GM19240 (cell line): ENCODE measurements around the gene TPPP2.
"Not testable (repeated sequence)": the region's sequence is repeated elsewhere in the genome, so short reads cannot be mapped to it uniquely, and the experiment has no call there.

Experiments
- DNase-seq: peaks from one replicate; pipeline ENCODE4 v3.0.0; 2011; ENCODE audit warnings: low spot score; ENCODE audit not compliant: insufficient read length

The TPPP2 gene

DNA sequence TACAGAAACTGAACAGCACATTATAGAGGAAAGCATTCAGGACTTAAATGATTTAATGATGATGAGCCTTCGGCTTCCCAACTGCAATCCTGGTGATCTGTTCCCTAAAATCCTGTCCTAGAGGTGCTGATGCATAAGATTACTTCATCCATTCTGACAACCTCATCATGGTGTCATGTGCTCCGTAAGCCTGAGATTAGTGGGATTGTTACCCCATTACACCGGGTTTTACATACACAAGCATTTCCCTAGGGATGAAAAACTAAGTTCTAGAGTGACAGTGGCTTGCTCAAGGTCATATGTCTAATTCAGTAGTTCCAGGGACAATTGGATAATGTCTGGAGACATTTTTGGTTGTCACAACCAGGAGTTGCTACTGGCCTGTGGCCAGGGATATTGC is 7.1 kb downstream of the TPPP2 start:
- no peak for DNase-seq

GRCh38 chr14:21038441-21039422 is 8.7 kb downstream of the TPPP2 start:
- no peak for DNase-seq

DNA sequence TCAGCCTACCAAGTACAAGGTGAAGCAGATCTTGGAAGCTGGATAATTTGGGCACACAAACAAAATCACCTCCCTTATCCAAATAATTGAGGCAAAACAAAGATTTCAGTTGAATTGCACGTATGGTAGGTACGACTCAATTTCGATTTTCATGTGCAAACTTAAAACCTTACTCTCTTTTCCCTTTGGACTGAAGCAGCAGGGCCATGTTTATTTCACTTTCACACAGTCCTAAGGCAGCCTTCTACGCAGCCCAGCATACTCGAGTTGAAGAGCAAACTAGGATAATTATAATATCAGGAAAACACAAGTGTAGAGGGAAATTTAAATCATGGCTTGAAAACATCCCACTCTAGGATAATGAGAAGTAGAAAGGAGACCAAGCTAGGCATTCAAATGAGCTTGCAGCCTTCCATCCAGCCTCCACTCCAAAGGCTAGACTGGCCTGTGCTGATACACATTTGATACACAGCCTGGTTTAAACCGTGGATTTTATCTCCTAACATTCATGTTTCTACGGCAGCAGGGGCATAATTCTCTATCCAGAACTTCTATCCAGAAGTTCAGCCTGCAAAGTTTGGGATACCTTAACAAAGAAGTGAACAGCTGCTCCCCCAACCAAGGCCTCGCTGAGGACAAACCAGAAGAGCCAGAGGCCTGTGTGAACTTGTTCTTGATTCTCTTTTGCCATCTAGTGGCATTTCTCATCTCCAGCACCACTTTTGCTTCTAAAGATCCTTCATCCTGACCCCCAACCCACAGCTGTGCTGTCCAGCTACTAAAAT is 9.8 kb downstream of the TPPP2 start:
- peak; percentile 23 for DNase-seq

- DNase-seq: no peak
Measured at GRCh38 chr14:21040370-21040925, 10.4 kb downstream of the TPPP2 start.

- not testable (repeated sequence) for DNase-seq
Measured at GRCh38 chr14:21040941-21041340, 10.9 kb downstream of the TPPP2 start.

DNA sequence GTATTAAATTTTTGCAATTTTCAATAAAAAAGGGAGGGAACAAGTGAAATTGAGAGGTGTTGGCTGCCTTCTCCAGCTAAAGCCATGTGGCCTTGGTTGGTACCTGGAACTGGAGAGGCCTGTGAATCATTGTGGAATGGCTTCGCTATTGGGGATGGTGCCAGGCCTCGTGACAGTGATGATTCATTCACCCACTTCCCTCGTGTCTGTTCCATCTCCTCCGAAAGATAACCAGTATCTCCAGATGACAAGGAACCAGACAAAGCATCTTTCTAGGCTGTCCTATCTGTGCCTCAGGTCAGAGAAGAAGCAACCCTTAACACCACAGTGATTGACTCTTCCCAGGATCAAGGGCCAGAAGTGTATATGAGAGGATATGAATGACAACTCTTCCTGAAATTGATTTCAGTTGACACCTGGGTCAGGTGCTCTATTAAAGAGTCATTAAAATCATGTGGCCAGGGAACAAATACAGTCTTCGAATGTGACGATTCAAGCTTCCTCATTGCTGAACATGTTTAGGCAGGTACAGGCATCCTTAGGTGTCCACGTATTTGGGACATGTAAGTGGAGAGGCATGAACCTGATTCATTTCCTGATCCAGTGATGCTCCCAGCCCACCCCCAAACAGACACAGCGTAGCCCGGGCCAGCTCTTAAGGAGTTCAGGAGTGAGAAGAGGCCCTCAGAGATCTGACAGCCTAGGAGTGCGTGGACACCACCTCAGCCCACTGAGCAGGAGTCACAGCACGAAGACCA is 11.8 kb downstream of the TPPP2 start, which contains the start of gene RNASE7:
TSS of gene RNASE7 (plus strand) at position 687 of the 758 bp plus-strand sequence. CDS start 631 bp downstream, outside the sequence.
- DNase-seq: no peak

DNA sequence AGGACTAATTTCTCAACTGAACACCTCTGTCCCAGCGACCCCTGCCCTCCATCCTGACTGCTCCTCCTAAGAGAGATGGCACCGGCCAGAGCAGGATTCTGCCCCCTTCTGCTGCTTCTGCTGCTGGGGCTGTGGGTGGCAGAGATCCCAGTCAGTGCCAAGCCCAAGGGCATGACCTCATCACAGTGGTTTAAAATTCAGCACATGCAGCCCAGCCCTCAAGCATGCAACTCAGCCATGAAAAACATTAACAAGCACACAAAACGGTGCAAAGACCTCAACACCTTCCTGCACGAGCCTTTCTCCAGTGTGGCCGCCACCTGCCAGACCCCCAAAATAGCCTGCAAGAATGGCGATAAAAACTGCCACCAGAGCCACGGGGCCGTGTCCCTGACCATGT is 12.9 kb downstream of the TPPP2 start:
- DNase-seq: no peak

DNA sequence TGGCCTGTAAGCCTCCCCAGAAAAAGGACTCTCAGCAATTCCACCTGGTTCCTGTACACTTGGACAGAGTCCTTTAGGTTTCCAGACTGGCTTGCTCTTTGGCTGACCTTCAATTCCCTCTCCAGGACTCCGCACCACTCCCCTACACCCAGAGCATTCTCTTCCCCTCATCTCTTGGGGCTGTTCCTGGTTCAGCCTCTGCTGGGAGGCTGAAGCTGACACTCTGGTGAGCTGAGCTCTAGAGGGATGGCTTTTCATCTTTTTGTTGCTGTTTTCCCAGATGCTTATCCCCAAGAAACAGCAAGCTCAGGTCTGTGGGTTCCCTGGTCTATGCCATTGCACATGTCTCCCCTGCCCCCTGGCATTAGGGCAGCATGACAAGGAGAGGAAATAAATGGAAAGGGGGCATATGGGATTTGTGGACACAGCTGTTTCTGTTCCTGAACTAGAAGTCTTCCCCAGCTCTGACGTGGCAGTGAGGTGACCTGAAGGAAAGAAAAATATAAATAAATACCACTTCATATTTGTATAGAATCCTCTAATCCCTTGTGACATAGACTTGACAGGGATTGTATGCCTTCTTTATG is 13.5 kb downstream of the TPPP2 start:
- no peak for DNase-seq

- no peak for DNase-seq
Measured at GRCh38 chr14:21043974-21044618, 14.1 kb downstream of the TPPP2 start.

DNA sequence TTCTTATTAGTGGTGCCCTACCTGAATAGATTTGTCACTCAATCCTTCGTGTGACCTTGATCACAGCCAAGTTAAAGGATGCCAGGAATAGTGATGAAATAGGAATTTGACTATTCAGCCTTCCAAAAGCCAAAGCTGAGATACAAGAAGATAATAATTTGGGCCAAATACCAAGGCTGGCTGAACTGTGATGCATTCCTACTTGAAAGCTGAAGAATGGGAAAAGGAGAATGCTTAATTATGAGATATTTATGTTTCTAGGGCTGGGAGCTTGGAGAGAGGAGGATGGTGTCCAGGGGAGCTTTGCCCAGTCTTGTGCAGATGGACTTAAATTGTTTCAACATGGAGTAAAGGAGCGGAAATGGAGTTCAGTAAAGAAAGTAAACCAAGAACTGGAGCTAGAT is 17.4 kb downstream of the TPPP2 start:
- no peak for DNase-seq

DNA sequence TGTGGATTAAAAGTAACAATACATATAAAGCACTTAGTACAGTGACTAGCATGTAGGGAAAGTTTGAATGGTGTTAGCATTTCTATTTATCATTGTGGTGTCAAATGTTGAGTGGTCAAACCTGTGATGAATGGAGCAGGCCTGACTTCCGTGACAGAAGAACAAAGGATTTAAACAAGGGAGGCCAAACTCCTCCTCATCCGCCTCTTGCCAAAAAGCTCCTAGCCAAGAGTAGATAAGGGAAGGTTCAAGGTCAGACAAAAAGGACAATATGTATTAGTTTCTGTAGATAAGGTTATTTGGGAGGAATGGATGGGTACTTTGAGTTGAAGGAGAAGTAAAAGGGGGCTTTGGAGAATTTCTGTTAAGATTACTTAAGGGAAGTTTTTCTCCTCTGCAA is 18.6 kb downstream of the TPPP2 start:
- DNase-seq: no peak

DNA sequence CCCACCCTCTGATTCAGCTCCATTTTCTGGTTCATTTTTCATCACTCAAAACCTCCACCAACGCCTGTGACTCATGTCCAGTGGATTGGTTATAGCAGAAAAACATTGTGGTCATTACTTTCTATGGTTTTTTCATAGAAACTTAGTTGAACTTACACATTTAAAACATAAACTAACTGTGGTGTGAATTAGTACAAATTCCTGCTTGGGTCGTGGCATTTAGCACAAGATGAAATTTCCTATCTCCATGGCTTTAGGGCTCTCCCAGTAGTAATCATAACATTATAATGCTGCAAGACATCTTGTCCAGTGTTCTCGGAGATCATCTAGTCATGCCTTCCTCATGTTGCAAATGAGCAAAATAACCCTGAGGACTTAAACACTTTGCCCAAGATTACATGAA is 19.3 kb downstream of the TPPP2 start:
- DNase-seq: no peak

DNA sequence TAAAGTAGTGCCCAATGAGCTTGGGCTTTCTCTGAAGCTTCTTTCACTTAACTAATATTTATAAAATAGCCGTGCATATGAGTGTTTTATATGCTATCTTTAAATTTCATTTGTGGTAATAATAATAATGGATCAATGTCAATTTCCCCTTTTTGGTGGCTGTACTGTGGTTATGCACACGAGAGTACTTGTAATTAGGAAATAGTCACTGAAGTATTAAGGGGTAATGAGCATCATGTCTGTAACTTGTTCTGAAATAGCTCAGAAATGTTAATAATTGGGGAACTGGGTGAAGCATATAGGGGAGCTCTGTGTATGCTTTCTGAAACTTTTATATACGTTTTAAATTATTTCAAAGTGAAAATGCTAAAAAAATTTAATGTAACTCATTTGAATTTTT is 20.6 kb downstream of the TPPP2 start:
- no peak for DNase-seq

- no peak for DNase-seq
Measured at GRCh38 chr14:21053184-21054122, 23.4 kb downstream of the TPPP2 start.

- DNase-seq: no peak
Measured at GRCh38 chr14:21054123-21054767, 24.2 kb downstream of the TPPP2 start.

DNA sequence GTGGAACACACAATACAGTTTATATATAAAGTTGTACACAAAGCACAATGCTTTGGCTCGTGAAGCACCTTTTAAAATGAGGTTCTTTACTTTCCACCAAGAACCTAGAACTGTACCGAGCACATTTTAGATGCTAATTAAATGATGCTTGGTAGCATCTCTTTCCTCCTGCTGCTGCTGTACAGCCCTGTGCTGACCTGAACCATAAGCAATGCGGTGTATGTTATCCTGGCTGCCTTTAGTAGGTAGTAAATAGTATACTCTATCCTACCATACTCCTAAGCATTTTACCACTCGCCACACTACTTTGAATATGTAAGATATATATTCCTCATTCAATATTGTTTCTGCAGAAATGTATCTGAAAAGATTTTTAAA is 24.7 kb downstream of the TPPP2 start:
- DNase-seq: no peak

GRCh38 chr14:21055432-21056117 is 25.6 kb downstream of the TPPP2 start:
- no peak for DNase-seq

- DNase-seq: no peak
Measured at GRCh38 chr14:21056520-21057163, 26.6 kb downstream of the TPPP2 start.
